Measurements from ENCODE around the gene TBCD.

DNA sequence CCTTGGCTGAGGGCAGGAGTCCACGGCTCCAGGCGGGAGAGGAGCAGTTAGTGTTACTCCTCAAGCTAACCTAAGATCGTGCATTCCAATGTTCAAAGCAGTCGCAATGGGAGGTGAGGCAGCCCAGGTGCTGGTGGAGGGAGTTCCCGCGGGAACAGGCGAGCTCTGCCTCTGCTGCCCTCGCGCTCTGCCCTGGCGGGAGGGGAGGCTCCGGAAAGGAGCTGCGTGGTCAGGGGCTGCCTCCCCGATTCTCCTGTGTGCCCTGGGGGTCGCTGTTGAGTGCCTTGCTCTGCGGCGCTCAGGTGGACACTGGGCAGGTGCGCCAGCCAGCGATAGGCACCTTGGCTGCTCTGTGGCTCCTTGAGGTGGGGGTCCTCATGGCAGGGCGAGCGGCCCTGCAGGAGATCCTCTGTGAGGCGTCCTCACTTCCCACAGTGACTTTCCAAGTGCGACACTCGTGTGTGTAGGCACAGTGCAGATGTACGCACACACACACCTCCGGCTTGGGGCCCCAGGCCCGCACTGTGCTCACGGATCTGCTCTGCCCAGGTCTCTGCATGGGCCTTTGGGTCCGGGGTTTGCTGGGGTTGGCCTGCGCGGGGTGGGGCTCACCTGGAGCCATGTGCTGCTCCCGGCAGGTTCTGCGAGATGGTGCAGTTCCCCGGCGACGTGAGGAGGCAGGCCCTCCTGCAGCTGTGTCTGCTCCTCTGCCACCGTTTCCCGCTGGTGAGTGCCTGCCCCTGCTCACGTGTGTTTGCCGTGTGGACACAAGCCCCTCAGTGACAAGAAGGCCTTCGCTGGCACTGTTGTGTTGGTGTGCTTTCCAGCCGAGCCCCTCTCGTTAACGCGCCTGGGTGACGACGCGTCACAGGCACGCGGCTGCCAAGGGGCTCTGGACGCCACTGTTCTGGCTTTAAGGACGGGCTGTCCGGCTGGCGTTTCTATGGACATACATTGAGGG is 185.8 kb downstream of the TBCD start:
- TF ChIP-seq, protein P1, sequence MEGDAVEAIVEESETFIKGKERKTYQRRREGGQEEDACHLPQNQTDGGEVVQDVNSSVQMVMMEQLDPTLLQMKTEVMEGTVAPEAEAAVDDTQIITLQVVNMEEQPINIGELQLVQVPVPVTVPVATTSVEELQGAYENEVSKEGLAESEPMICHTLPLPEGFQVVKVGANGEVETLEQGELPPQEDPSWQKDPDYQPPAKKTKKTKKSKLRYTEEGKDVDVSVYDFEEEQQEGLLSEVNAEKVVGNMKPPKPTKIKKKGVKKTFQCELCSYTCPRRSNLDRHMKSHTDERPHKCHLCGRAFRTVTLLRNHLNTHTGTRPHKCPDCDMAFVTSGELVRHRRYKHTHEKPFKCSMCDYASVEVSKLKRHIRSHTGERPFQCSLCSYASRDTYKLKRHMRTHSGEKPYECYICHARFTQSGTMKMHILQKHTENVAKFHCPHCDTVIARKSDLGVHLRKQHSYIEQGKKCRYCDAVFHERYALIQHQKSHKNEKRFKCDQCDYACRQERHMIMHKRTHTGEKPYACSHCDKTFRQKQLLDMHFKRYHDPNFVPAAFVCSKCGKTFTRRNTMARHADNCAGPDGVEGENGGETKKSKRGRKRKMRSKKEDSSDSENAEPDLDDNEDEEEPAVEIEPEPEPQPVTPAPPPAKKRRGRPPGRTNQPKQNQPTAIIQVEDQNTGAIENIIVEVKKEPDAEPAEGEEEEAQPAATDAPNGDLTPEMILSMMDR (IDR thresholded peaks at IDR 0.05; ENCODE audit: low read depth, low read length): no peak
- no peak for TF ChIP-seq MYC (IDR thresholded peaks at IDR 0.05; ENCODE audit: low read depth, low read length)

Measured in NB4 (cell line).